PC-9 (cell line): Measurements from ENCODE around the gene OR52B4. TPM values are rescaled to one million over a fixed set of nuclear protein-coding genes. Genes with fewer than 3 reads are reported as not detected.

Experiments
- BruUV-seq: library from RNA; stranded (reverse); fragments of 400-500 nt; replicated peaks from 2 replicates; lab custom pipeline; 2021; lab: Mats Ljungman, UMichigan
- CTCF ChIA-PET: fragments of 300-600 bp; sonication (Branson Sonifier 250); formaldehyde crosslinking; loops from one replicate; lab custom pipeline; 2022; ENCODE audit warnings: antibody characterized with exemption; lab: Charles Lee
- POLR2A ChIA-PET: fragments of 300-600 bp; sonication (Branson Sonifier 250); formaldehyde crosslinking; loops from one replicate; lab custom pipeline; 2022; ENCODE audit warnings: antibody characterized with exemption; ENCODE audit not compliant: unreplicated experiment; lab: Charles Lee
- DNase-seq, 2 experiments: peaks; one replicate each; pipeline versions ENCODE4 v3.0.0 to v3.0.0-alpha.2; 2015 to 2022; ENCODE audit warnings: mixed read lengths in 1 of 2
- H2AFZ ChIP-seq: fragments of 200-600 bp; sonication (generic); 2 replicates; pipeline ENCODE4 v1.8.1; 2017; ENCODE audit warnings: antibody characterized with exemption
- H3F3A ChIP-seq: fragments of 200-600 bp; sonication (generic); 2 replicates; pipeline ENCODE4 v1.8.1; 2017; ENCODE audit warnings: antibody characterized with exemption, mild to moderate bottlenecking, low read depth; ENCODE audit not compliant: insufficient read depth
- H3K27ac ChIP-seq: fragments of 200-600 bp; sonication (generic); 2 replicates; pipeline ENCODE4 v1.6.1; 2016; ENCODE audit warnings: mixed run types
- H3K27me3 ChIP-seq: fragments of 200-600 bp; sonication (generic); 2 replicates; pipeline ENCODE4 v1.6.1; 2016; ENCODE audit warnings: low read depth, mixed run types; ENCODE audit not compliant: insufficient read depth
- H3K36me3 ChIP-seq: fragments of 200-600 bp; sonication (generic); 2 replicates; pipeline ENCODE4 v1.6.1; 2016; ENCODE audit warnings: low read depth, mixed run types
- H3K4me1 ChIP-seq: fragments of 200-600 bp; sonication (generic); replicated peaks from 2 replicates; pipeline ENCODE4 v1.6.1; 2016; ENCODE audit warnings: mixed run types; ENCODE audit not compliant: insufficient read depth
- H3K4me2 ChIP-seq: fragments of 200-600 bp; sonication (generic); 2 replicates; pipeline ENCODE4 v1.6.1; 2017; ENCODE audit warnings: mixed run types
- H3K4me3 ChIP-seq: fragments of 200-600 bp; sonication (generic); 2 replicates; pipeline ENCODE4 v1.6.1; 2016; ENCODE audit warnings: mixed run types
- H3K79me2 ChIP-seq: fragments of 200-600 bp; sonication (generic); 2 replicates; pipeline ENCODE4 v1.6.1; 2017; ENCODE audit warnings: low read depth, mixed run types
- H3K9me2 ChIP-seq: fragments of 200-600 bp; sonication (generic); 2 replicates; pipeline ENCODE4 v1.8.1; 2017; ENCODE audit warnings: mild to moderate bottlenecking; ENCODE audit not compliant: insufficient read depth
- H3K9me3 ChIP-seq: fragments of 200-600 bp; sonication (generic); 2 replicates; pipeline ENCODE4 v1.8.1; 2016; ENCODE audit warnings: low read depth; ENCODE audit not compliant: insufficient read depth
- H4K20me1 ChIP-seq: fragments of 200-600 bp; sonication (generic); 2 replicates; pipeline ENCODE4 v1.8.1; 2017; ENCODE audit not compliant: insufficient read depth
- EZH2 ChIP-seq: fragments of 200-600 bp; sonication (generic); IDR thresholded peaks from 2 replicates; pipeline ENCODE4 v1.8.0; 2017; ENCODE audit warnings: antibody characterized with exemption, low read depth
- intact Hi-C: fragments of 100-400 bp; cut with micrococcal nuclease; formaldehyde crosslinking; loops from one replicate; pipeline ENCODE4 v1.10.0; 2022; ENCODE audit not compliant: unreplicated experiment
- total RNA-seq: library from RNA; stranded (reverse); gene quantifications from 2 replicates; pipeline ENCODE4 v1.2.3, GENCODE V29; 2021
- TF ChIP-seq, protein P1 (sequence below): fragments of 200-600 bp; sonication (generic); conservative IDR thresholded peaks from 2 replicates; pipeline ENCODE4 v1.6.1; 2017; ENCODE audit warnings: mixed run types, antibody characterized with exemption, mild to moderate bottlenecking, moderate library complexity

Gene OR52B4
- total RNA-seq, 1 experiment from 2014 or later, result not detected

DNA sequence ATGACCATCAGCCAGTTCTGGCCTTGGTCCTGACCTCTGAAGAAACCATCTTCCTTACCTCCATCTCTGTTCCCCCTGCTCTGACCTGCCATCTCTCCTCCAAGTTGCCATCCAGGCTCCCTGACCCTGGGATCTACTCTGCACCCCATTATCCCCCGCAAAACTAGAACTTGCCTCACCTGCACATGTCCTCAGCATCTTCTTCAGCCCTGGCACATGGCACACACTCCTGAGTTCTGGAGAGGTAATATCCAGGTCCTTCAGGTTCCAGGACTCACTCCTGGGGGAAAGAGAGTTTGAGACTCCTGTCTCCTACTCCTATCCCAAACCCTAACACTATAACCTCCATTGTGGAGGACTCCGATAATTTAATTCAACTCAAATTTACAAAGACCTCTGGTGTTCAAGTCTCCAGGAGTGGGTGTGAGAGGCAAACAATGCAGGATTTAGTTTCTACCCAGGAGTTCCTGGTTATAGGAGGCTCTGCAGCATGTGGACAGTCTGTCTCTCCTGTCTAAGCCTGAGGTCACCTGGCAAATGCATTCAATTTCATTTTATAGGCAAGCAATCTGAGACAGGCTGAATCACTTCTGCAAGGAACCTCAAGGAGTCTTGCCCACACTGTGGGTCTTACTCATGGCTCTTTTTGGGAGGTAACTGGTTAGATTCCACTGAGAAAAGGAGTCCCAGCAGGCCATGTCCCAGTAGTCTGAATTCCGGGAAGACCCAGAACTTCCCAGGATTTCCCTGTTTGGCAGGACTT lies 18.0 kb upstream of the OR52B4 start:
- POLR2A ChIA-PET, result no interaction called here
- intact Hi-C loops, result no loop called here
- Histone ChIP-seq H3K4me3 (no peak overlapping the region), H3K79me2 (no peaks in the 10 kb centered on the region), H3K4me2 (no peak overlapping the region), H3K9me2 (no peaks in the 10 kb centered on the region), H2AFZ (no peak overlapping the region), H4K20me1 (no peaks in the 10 kb centered on the region), H3F3A (no peaks in the 10 kb centered on the region), H3K27me3 (no peaks in the 10 kb centered on the region), H3K27ac (no peak overlapping the region), H3K36me3 (no peaks in the 10 kb centered on the region), H3K4me1 (no peaks in the 10 kb centered on the region), H3K9me3 (no peaks in the 10 kb centered on the region)
- TF ChIP-seq, protein P1, sequence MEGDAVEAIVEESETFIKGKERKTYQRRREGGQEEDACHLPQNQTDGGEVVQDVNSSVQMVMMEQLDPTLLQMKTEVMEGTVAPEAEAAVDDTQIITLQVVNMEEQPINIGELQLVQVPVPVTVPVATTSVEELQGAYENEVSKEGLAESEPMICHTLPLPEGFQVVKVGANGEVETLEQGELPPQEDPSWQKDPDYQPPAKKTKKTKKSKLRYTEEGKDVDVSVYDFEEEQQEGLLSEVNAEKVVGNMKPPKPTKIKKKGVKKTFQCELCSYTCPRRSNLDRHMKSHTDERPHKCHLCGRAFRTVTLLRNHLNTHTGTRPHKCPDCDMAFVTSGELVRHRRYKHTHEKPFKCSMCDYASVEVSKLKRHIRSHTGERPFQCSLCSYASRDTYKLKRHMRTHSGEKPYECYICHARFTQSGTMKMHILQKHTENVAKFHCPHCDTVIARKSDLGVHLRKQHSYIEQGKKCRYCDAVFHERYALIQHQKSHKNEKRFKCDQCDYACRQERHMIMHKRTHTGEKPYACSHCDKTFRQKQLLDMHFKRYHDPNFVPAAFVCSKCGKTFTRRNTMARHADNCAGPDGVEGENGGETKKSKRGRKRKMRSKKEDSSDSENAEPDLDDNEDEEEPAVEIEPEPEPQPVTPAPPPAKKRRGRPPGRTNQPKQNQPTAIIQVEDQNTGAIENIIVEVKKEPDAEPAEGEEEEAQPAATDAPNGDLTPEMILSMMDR, result no peak
- no peak for TF ChIP-seq EZH2
- CTCF ChIA-PET, result no interaction called here
- no peak for DNase-seq
- no TSS peak for BruUV-seq

GRCh38 chr11:4381901-4382300 lies 13.7 kb upstream of the OR52B4 start:
- Histone ChIP-seq H3K27me3 (peaks cover 11% of the 10 kb centered on the region), H3K4me1 (no peaks in the 10 kb centered on the region), H3K79me2 (no peaks in the 10 kb centered on the region), H3K9me2 (no peaks in the 10 kb centered on the region), H3F3A (no peaks in the 10 kb centered on the region), H3K4me3 (no peak overlapping the region), H3K4me2 (no peak overlapping the region), H4K20me1 (no peaks in the 10 kb centered on the region), H3K27ac (no peak overlapping the region), H2AFZ (no peak overlapping the region), H3K9me3 (no peaks in the 10 kb centered on the region), H3K36me3 (no peaks in the 10 kb centered on the region)
- TF ChIP-seq EZH2, result no peak
- TF ChIP-seq, protein P1, result no peak
- no TSS peak for BruUV-seq
- no peak for DNase-seq
- intact Hi-C loops, result no loop called here
- ChIA-PET POLR2A (no interaction called here), CTCF (no interaction called here)

DNA sequence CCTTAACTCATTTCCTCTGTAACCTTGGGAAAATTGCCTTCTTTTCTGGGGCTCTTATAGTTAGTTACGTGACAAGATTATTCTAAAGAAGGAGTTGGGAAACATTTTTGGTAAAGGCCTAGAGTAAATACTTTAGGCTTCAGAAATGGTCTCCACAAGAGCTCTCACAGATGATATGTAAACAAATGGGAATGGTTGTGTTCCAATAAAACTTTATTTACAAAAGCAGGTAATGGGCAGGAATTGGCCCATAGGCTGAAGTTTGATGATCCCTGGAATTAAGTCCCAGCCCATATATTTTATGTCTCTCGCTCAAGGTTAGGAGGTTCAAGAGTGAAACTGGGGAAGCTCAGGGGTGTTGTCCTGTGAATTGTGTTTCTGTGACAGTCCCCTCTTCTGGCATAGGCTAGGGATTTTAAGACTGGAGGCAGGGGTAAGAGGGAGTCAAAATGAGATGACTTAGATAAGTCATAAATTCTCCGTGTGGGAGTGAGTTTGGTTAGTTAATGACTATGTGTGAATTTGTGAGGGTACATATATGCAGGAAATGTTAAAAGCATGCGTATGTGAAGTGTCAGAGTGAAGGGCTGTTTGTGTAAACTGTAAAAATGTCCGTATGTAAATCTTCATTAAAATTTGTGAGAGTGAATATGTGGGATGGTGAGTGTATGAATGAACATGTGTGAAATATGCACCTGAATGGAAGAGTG lies 7.4 kb upstream of the OR52B4 start:
- no peaks in the 10 kb centered on the region for H3K79me2 ChIP-seq
- no peaks in the 10 kb centered on the region for H3F3A ChIP-seq
- H3K4me3 ChIP-seq, result no peak overlapping the region
- no peaks in the 10 kb centered on the region for H3K4me1 ChIP-seq
- H3K9me3 ChIP-seq, result no peaks in the 10 kb centered on the region
- no peak overlapping the region for H3K4me2 ChIP-seq
- H3K27me3 ChIP-seq, result peaks cover 28% of the 10 kb centered on the region
- H3K27ac ChIP-seq, result no peak overlapping the region
- DNase-seq, result no peak
- TF ChIP-seq EZH2, result no peak
- TF ChIP-seq, protein P1, result no peak
- no peaks in the 10 kb centered on the region for H3K9me2 ChIP-seq
- H3K36me3 ChIP-seq, result no peaks in the 10 kb centered on the region
- H4K20me1 ChIP-seq, result no peaks in the 10 kb centered on the region
- CTCF ChIA-PET, result no interaction called here
- H2AFZ ChIP-seq, result no peak overlapping the region
- BruUV-seq, result no TSS peak
- intact Hi-C loops, result no loop called here
- POLR2A ChIA-PET, result no interaction called here
